ENCODE measurements around the gene PRPF6. TPM values are rescaled to one million over a fixed set of nuclear protein-coding genes. Genes with fewer than 3 reads are reported as not detected.
A peak's percentile ranks its signal among the peaks of the same experiment; 100 is the strongest.

Gene PRPF6
- total and polyA plus RNA-seq, 2 of the 13 experiments (the other 11 are each of a cell fraction or from before 2014, with no cell fraction given): 63.7 to 101 TPM

GRCh38 chr20:63980806-63981728 lies at the start of gene PRPF6 (continued):
- TF ChIP-seq PRDM10 (CRISPR knock-in tag; IDR thresholded peaks at IDR 0.05; ENCODE audit: low read depth) (peak; percentile 86), PITX1 (CRISPR knock-in tag; IDR thresholded peaks at IDR 0.05) (peak; percentile 92), ZFP36L2 (CRISPR knock-in tag; IDR thresholded peaks at IDR 0.05) (peak; percentile 76; the same call in 1 of the 2 replicates), TEF (CRISPR knock-in tag; IDR thresholded peaks at IDR 0.05) (no peak), MEIS2 (CRISPR knock-in tag; IDR thresholded peaks at IDR 0.05) (peak; percentile 91; the same call in 1 of the 2 replicates), ZNF431 (CRISPR knock-in tag; IDR thresholded peaks at IDR 0.05; ENCODE audit: borderline replicate concordance, low read depth) (peak; percentile 99), MYNN (CRISPR knock-in tag; IDR thresholded peaks at IDR 0.05; ENCODE audit: low read depth) (peak; percentile 86), ZNF121 (CRISPR knock-in tag; IDR thresholded peaks at IDR 0.05) (peak; percentile 78), ZNF570 (CRISPR knock-in tag; IDR thresholded peaks at IDR 0.05; ENCODE audit: borderline replicate concordance) (no peak), EP300 (IDR thresholded peaks at IDR 0.05; ENCODE audit: low read depth in 2 of 2, low read length in 2 of 2) (peak in 1 of 2 experiments; percentile 40; a peak in 1 of 4 replicates), EP300 (CRISPR knock-in tag; IDR thresholded peaks at IDR 0.05; ENCODE audit: borderline replicate concordance) (peak; percentile 56), ZNF30 (CRISPR knock-in tag; IDR thresholded peaks at IDR 0.05) (peak; percentile 34; the same call in 1 of the 2 replicates), TBX2 (CRISPR knock-in tag; IDR thresholded peaks at IDR 0.05; ENCODE audit: borderline replicate concordance) (peak; percentile 99), NR0B2 (CRISPR knock-in tag; IDR thresholded peaks at IDR 0.05) (peak; percentile 98), ZNF616 (CRISPR knock-in tag; IDR thresholded peaks at IDR 0.05; ENCODE audit: low read depth) (no peak; the same call in none of the 2 replicates), ZNF879 (CRISPR knock-in tag; IDR thresholded peaks at IDR 0.05) (0 out of 2 replicates have a peak, but pooled peaks have one; percentile 45), ZBTB7A (CRISPR knock-in tag; IDR thresholded peaks at IDR 0.05) (peak; percentile 95)
- TF ChIP-seq, protein P1, sequence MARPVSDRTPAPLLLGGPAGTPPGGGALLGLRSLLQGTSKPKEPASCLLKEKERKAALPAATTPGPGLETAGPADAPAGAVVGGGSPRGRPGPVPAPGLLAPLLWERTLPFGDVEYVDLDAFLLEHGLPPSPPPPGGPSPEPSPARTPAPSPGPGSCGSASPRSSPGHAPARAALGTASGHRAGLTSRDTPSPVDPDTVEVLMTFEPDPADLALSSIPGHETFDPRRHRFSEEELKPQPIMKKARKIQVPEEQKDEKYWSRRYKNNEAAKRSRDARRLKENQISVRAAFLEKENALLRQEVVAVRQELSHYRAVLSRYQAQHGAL (CRISPR knock-in tag; IDR thresholded peaks at IDR 0.05; ENCODE audit: not compliant biosample characterization): no peak
- TF ChIP-seq, protein P2, sequence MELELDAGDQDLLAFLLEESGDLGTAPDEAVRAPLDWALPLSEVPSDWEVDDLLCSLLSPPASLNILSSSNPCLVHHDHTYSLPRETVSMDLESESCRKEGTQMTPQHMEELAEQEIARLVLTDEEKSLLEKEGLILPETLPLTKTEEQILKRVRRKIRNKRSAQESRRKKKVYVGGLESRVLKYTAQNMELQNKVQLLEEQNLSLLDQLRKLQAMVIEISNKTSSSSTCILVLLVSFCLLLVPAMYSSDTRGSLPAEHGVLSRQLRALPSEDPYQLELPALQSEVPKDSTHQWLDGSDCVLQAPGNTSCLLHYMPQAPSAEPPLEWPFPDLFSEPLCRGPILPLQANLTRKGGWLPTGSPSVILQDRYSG (CRISPR knock-in tag; IDR thresholded peaks at IDR 0.05): 0 out of 2 replicates have a peak, but pooled peaks have one; percentile 81

All from HepG2 (cell line).